Measurements from ENCODE around the gene PARP16.

The PARP16 gene

DNA sequence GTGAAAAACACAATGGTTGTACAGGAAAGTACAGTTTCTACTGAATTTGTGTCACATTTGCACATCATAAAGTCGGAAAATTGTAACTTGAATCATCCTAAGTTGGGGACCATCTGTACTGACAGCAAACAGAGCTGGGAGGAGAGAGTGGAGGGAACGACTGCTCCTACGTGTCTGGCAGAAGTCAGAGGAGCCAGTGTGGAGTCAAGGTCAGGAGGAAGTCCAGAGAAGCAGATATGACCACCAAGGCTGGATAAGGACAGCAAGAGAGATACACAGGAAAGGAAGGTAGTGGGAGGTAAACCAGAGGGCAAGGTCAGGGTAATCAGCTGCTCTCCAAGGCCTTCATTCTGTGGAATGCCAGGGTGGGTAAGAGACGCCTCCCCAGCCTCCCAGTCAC lies 72.7 kb downstream of the PARP16 start:
- Histone ChIP-seq H3K79me2 (ENCODE audit: insufficient read depth, low read length) (no peaks in the 10 kb centered on the region), H2AFZ (ENCODE audit: low read length) (no peak overlapping the region), H3K4me3 (ENCODE audit: low read depth, low read length, poor library complexity, severe bottlenecking) (no peak overlapping the region), H3K27ac (ENCODE audit: low read depth, low read length, poor library complexity, severe bottlenecking) (no peak overlapping the region), H4K20me1 (ENCODE audit: insufficient read depth, low read length) (no peaks in the 10 kb centered on the region), H3K9ac (ENCODE audit: low read length) (no peak overlapping the region), H3K4me1 (ENCODE audit: insufficient read depth, low read length, severe bottlenecking) (peaks cover 12% of the 10 kb centered on the region), H3K9me2 (ENCODE audit: low read depth, low read length) (no peaks in the 10 kb centered on the region), H3F3A (ENCODE audit: insufficient read depth, low read length) (no peaks in the 10 kb centered on the region), H3K4me2 (ENCODE audit: low read length) (no peak overlapping the region), H3K9me3 (ENCODE audit: low read length) (no peaks in the 10 kb centered on the region), H3K36me3 (ENCODE audit: insufficient read depth, low read length) (no peaks in the 10 kb centered on the region), H3K27me3 (ENCODE audit: insufficient read depth, low read length) (no peaks in the 10 kb centered on the region)
- TF ChIP-seq, protein P1, sequence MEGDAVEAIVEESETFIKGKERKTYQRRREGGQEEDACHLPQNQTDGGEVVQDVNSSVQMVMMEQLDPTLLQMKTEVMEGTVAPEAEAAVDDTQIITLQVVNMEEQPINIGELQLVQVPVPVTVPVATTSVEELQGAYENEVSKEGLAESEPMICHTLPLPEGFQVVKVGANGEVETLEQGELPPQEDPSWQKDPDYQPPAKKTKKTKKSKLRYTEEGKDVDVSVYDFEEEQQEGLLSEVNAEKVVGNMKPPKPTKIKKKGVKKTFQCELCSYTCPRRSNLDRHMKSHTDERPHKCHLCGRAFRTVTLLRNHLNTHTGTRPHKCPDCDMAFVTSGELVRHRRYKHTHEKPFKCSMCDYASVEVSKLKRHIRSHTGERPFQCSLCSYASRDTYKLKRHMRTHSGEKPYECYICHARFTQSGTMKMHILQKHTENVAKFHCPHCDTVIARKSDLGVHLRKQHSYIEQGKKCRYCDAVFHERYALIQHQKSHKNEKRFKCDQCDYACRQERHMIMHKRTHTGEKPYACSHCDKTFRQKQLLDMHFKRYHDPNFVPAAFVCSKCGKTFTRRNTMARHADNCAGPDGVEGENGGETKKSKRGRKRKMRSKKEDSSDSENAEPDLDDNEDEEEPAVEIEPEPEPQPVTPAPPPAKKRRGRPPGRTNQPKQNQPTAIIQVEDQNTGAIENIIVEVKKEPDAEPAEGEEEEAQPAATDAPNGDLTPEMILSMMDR (IDR thresholded peaks at IDR 0.05; ENCODE audit: low read length) = no peak
- TF ChIP-seq EZH2 (IDR thresholded peaks at IDR 0.05; ENCODE audit: borderline replicate concordance, low read length) = no peak

- Histone ChIP-seq H4K20me1 (ENCODE audit: insufficient read depth, low read length) (no peaks in the 10 kb centered on the region), H3K4me3 (ENCODE audit: low read depth, low read length, poor library complexity, severe bottlenecking) (no peak overlapping the region), H3K4me2 (ENCODE audit: low read length) (no peak overlapping the region), H3K27me3 (ENCODE audit: insufficient read depth, low read length) (no peaks in the 10 kb centered on the region), H3K79me2 (ENCODE audit: insufficient read depth, low read length) (no peaks in the 10 kb centered on the region), H3K9me3 (ENCODE audit: low read length) (no peaks in the 10 kb centered on the region), H3K4me1 (ENCODE audit: insufficient read depth, low read length, severe bottlenecking) (peaks cover 12% of the 10 kb centered on the region), H3K9ac (ENCODE audit: low read length) (no peak overlapping the region), H3F3A (ENCODE audit: insufficient read depth, low read length) (no peaks in the 10 kb centered on the region), H3K36me3 (ENCODE audit: insufficient read depth, low read length) (no peaks in the 10 kb centered on the region), H3K27ac (ENCODE audit: low read depth, low read length, poor library complexity, severe bottlenecking) (no peak overlapping the region), H3K9me2 (ENCODE audit: low read depth, low read length) (no peaks in the 10 kb centered on the region), H2AFZ (ENCODE audit: low read length) (no peak overlapping the region)
- TF ChIP-seq EZH2 (IDR thresholded peaks at IDR 0.05; ENCODE audit: borderline replicate concordance, low read length) = no peak
- TF ChIP-seq, protein P1 (IDR thresholded peaks at IDR 0.05; ENCODE audit: low read length) = no peak
Measured at GRCh38 chr15:65213241-65213640, 73.4 kb downstream of the PARP16 start.

- Histone ChIP-seq H3K27me3 (ENCODE audit: insufficient read depth, low read length) (no peaks in the 10 kb centered on the region), H3K27ac (ENCODE audit: low read depth, low read length, poor library complexity, severe bottlenecking) (no peak overlapping the region), H2AFZ (ENCODE audit: low read length) (no peak overlapping the region), H3K9me3 (ENCODE audit: low read length) (no peaks in the 10 kb centered on the region), H3K4me2 (ENCODE audit: low read length) (no peak overlapping the region; the same call in 1 of the 2 replicates), H3K36me3 (ENCODE audit: insufficient read depth, low read length) (no peaks in the 10 kb centered on the region), H3K9me2 (ENCODE audit: low read depth, low read length) (no peaks in the 10 kb centered on the region), H3F3A (ENCODE audit: insufficient read depth, low read length) (no peaks in the 10 kb centered on the region), H3K4me1 (ENCODE audit: insufficient read depth, low read length, severe bottlenecking) (peaks cover 12% of the 10 kb centered on the region), H4K20me1 (ENCODE audit: insufficient read depth, low read length) (no peaks in the 10 kb centered on the region), H3K4me3 (ENCODE audit: low read depth, low read length, poor library complexity, severe bottlenecking) (no peak overlapping the region), H3K9ac (ENCODE audit: low read length) (no peak overlapping the region), H3K79me2 (ENCODE audit: insufficient read depth, low read length) (no peaks in the 10 kb centered on the region)
- TF ChIP-seq, protein P1 (IDR thresholded peaks at IDR 0.05; ENCODE audit: low read length) = peak; percentile 92
- TF ChIP-seq EZH2 (IDR thresholded peaks at IDR 0.05; ENCODE audit: borderline replicate concordance, low read length) = no peak
Measured at GRCh38 chr15:65212097-65212496, 74.6 kb downstream of the PARP16 start.
